ENCODE results near the gene SKIC2. TPM values are rescaled to one million over a fixed set of nuclear protein-coding genes. Genes with fewer than 3 reads are reported as not detected.

Gene SKIC2
- total and polyA plus RNA-seq, 2 donors (not counting 3 experiments of a cell fraction or from before 2014, with no cell fraction given): 52.8 to 76.7 TPM

- POLR2A ChIA-PET: no interaction called here
Observed at GRCh38 chr6:31935021-31935420, 24.0 kb upstream of the SKIC2 start.

More at GRCh38 chr6:31935021-31935420, 24.0 kb upstream of the SKIC2 start:
- no peaks in the 10 kb centered on the region for H3K27me3 ChIP-seq (ENCODE audit: control insufficient read depth in 2 of 2, insufficient read depth in 2 of 2, low read length in 2 of 2)
- H3K9ac ChIP-seq (replicated peaks; ENCODE audit: extremely low read depth, insufficient read depth, low read length): no peak overlapping the region
- BruUV-seq (replicated peaks): no TSS peak
- DNase-seq (ENCODE audit: low read depth, low spot score): no peak
- no peaks in the 10 kb centered on the region for H4K20me1 ChIP-seq (replicated peaks; ENCODE audit: control insufficient read depth, extremely low read depth, insufficient read depth, low read length)
- no peak for FAIRE-seq
- no peak overlapping the region for H3K4me3 ChIP-seq (replicated peaks in 1 of 3; ENCODE audit: insufficient read depth in 1 of 3, low read depth in 1 of 3, low read length in 3 of 3)
- H3K4me2 ChIP-seq (ENCODE audit: insufficient read depth, low read length): no peak overlapping the region
- H3K36me3 ChIP-seq (ENCODE audit: control insufficient read depth in 2 of 2, extremely low read depth in 1 of 2, insufficient read depth in 2 of 2, low read length in 2 of 2): no peaks in the 10 kb centered on the region
- H3K4me1 ChIP-seq (ENCODE audit: control insufficient read depth, extremely low read depth, insufficient read depth, low read length): no peaks in the 10 kb centered on the region
- H3K9me3 ChIP-seq (replicated peaks; ENCODE audit: control insufficient read depth, insufficient read depth, low read length): no peaks in the 10 kb centered on the region
- no peak overlapping the region for H3K27ac ChIP-seq (ENCODE audit: insufficient read depth, low read depth, low read length)
- CTCF ChIA-PET: interaction anchor here (1.1 kb wide), 1 partner anchor 17 kb away, joined by 3 read pairs; no protein-coding TSS in a partner anchor
- intact Hi-C loops (cut with micrococcal nuclease): no loop called here
- no peaks in the 10 kb centered on the region for H3K79me2 ChIP-seq (ENCODE audit: control insufficient read depth, insufficient read depth, low read length)
- TF ChIP-seq POLR2A (IDR thresholded peaks at IDR 0.05; ENCODE audit: low read depth, low read length) (no peak), CTCF (IDR thresholded peaks at IDR 0.05; ENCODE audit: extremely low read depth in 1 of 2, insufficient read depth in 1 of 2, low read depth in 1 of 2, low read length in 2 of 2) (no peak), MYC (IDR thresholded peaks at IDR 0.05; ENCODE audit: low read depth, low read length) (no peak), GATA2 (IDR thresholded peaks at IDR 0.05; ENCODE audit: insufficient read depth, insufficient read length, low read depth, low read length) (no peak), EZH2 (IDR thresholded peaks at IDR 0.05; ENCODE audit: borderline replicate concordance, low read depth, low read length, severe bottlenecking) (no peak), JUN (IDR thresholded peaks at IDR 0.05; ENCODE audit: borderline replicate concordance, insufficient read depth, insufficient read length, low read depth) (no peak), POLR2AphosphoS5 (IDR thresholded peaks at IDR 0.05; ENCODE audit: insufficient read depth, low read depth, low read length) (no peak), MAX (IDR thresholded peaks at IDR 0.05; ENCODE audit: insufficient read depth, insufficient read length) (no peak), FOS (IDR thresholded peaks at IDR 0.05; ENCODE audit: borderline replicate concordance, insufficient read depth, low read length) (no peak)
- dilution Hi-C loops (cut with MboI; ENCODE audit: extremely low pct_ligation_motif_present, low sequenced_read_pairs): no loop called here
- no peak overlapping the region for H2AFZ ChIP-seq (ENCODE audit: low read depth, low read length)
- no peaks in the 10 kb centered on the region for H3K9me1 ChIP-seq (replicated peaks; ENCODE audit: control insufficient read depth, extremely low read depth, insufficient read depth, low read length)
